Endothelial cell of umbilical vein (primary cell): ENCODE data around the gene DMBX1. TPM values are rescaled to one million over a fixed set of nuclear protein-coding genes. Genes with fewer than 3 reads are reported as not detected.

Experiments
- BruUV-seq: library from RNA; stranded (reverse); fragments of 400-500 nt; replicated peaks from 2 replicates; lab custom pipeline; 2021; lab: Mats Ljungman, UMichigan
- CTCF ChIA-PET: fragments of 300-600, 350-600 bp; sonication (Branson Sonifier 250); formaldehyde crosslinking; loops from one replicate; lab custom pipeline; 2021; ENCODE audit warnings: antibody characterized with exemption, inconsistent platforms; lab: Charles Lee
- POLR2A ChIA-PET: fragments of 300-600, 350-600 bp; sonication (Branson Sonifier 250); formaldehyde crosslinking; loops from one replicate; lab custom pipeline; 2021; ENCODE audit warnings: antibody characterized with exemption, inconsistent platforms; lab: Charles Lee
- DNase-seq: peaks from one replicate; pipeline ENCODE4 v3.0.0-alpha.2; 2011; ENCODE audit warnings: low read depth, low spot score
- FAIRE-seq: peaks from 2 replicates; lab custom pipeline; 2011; peaks lifted over from hg19 to GRCh38; lab: Jason Lieb, UNC
- H2AFZ ChIP-seq: 2 replicates; pipeline ENCODE4 v1.6.0; 2012; ENCODE audit warnings: low read depth, low read length, control low read depth, inconsistent platforms
- H3K27ac ChIP-seq: 2 replicates; pipeline ENCODE4 v1.5.1; 2011; ENCODE audit warnings: low read depth, mild to moderate bottlenecking, control low read depth, low read length, moderate library complexity; ENCODE audit not compliant: insufficient read depth
- H3K27me3 ChIP-seq, 2 experiments: 2 replicates each; pipeline versions ENCODE4 v1.6.0 to v1.6.1; 2011; ENCODE audit warnings: low read length in 2 of 2, mixed read lengths in 1 of 2; ENCODE audit not compliant: control insufficient read depth in 2 of 2, insufficient read depth in 2 of 2
- H3K36me3 ChIP-seq, 2 experiments: 2 replicates in 1 of 2; 3 replicates in 1 of 2; pipeline ENCODE4 v1.5.1; 2011; ENCODE audit warnings: low read length in 2 of 2, mild to moderate bottlenecking in 1 of 2, moderate library complexity in 1 of 2; ENCODE audit not compliant: control insufficient read depth in 2 of 2, insufficient read depth in 2 of 2; ENCODE audit errors: extremely low read depth in 1 of 2
- H3K4me1 ChIP-seq: 3 replicates; pipeline ENCODE4 v1.5.1; 2011; ENCODE audit warnings: mild to moderate bottlenecking, low read length; ENCODE audit not compliant: control insufficient read depth, insufficient read depth; ENCODE audit errors: extremely low read depth
- H3K4me2 ChIP-seq: 2 replicates; pipeline ENCODE4 v1.6.1; 2011; ENCODE audit warnings: low read length, control low read depth, mixed read lengths; ENCODE audit not compliant: insufficient read depth
- H3K4me3 ChIP-seq, 3 experiments: fragments of 200-600 bp in 1 of 3; sonication (generic), shearing (Covaris generic) in 1 of 3; replicated peaks in 1 of 3; 2 replicates each; pipeline ENCODE4 v1.5.1; 2011 to 2016; ENCODE audit warnings: control low read depth in 3 of 3, low read length in 3 of 3, mild to moderate bottlenecking in 2 of 3, inconsistent platforms in 1 of 3, low read depth in 1 of 3, moderate library complexity in 1 of 3; ENCODE audit not compliant: insufficient read depth in 1 of 3
- H3K79me2 ChIP-seq: 2 replicates; pipeline ENCODE4 v1.6.0; 2012; ENCODE audit warnings: low read length, inconsistent platforms; ENCODE audit not compliant: control insufficient read depth, insufficient read depth
- H3K9ac ChIP-seq: replicated peaks from 2 replicates; pipeline ENCODE3; 2011; ENCODE audit warnings: low read length, control low read depth; ENCODE audit not compliant: insufficient read depth; ENCODE audit errors: extremely low read depth
- H3K9me1 ChIP-seq: replicated peaks from 3 replicates; pipeline ENCODE4 v1.6.0; 2011; ENCODE audit warnings: mild to moderate bottlenecking, low read length; ENCODE audit not compliant: control insufficient read depth, insufficient read depth; ENCODE audit errors: extremely low read depth
- H3K9me3 ChIP-seq: replicated peaks from 2 replicates; pipeline ENCODE4 v1.5.1; 2012; ENCODE audit warnings: low read length, inconsistent platforms; ENCODE audit not compliant: control insufficient read depth, insufficient read depth
- H4K20me1 ChIP-seq: replicated peaks from 2 replicates; pipeline ENCODE3; 2011; ENCODE audit warnings: mild to moderate bottlenecking, low read length; ENCODE audit not compliant: control insufficient read depth, insufficient read depth; ENCODE audit errors: extremely low read depth
- EZH2 ChIP-seq: IDR thresholded peaks from 2 replicates; pipeline ENCODE4 v1.6.1; 2012; ENCODE audit warnings: borderline replicate concordance, low read depth, mild to moderate bottlenecking, moderate library complexity, low read length, inconsistent platforms; ENCODE audit not compliant: severe bottlenecking
- FOS ChIP-seq: IDR thresholded peaks from 2 replicates; pipeline ENCODE4 v1.6.1; 2011; ENCODE audit warnings: mild to moderate bottlenecking, low read length, moderate library complexity, borderline replicate concordance; ENCODE audit not compliant: insufficient read depth
- GATA2 ChIP-seq: IDR thresholded peaks from 2 replicates; pipeline ENCODE4 v1.7.0; 2011; ENCODE audit warnings: low read depth, mild to moderate bottlenecking, moderate library complexity, mixed read lengths, low read length; ENCODE audit not compliant: insufficient read length, insufficient read depth
- JUN ChIP-seq: IDR thresholded peaks from 2 replicates; pipeline ENCODE4 v1.6.1; 2011; ENCODE audit warnings: borderline replicate concordance, low read depth; ENCODE audit not compliant: insufficient read length, insufficient read depth
- MYC ChIP-seq: IDR thresholded peaks from one replicate; pipeline ENCODE4 v1.6.1; 2011; ENCODE audit warnings: mild to moderate bottlenecking, low read depth, low read length
- POLR2AphosphoS5 ChIP-seq: IDR thresholded peaks from 2 replicates; pipeline ENCODE4 v1.6.1; 2012; ENCODE audit warnings: low read depth, mild to moderate bottlenecking, control low read depth, low read length, moderate library complexity; ENCODE audit not compliant: insufficient read depth
- dilution Hi-C: fragments of 300-500 bp; cut with MboI; formaldehyde crosslinking; loops from one replicate; pipeline ENCODE4 v1.15.0; 2019; ENCODE audit warnings: low sequenced_read_pairs; ENCODE audit not compliant: extremely low pct_ligation_motif_present
- intact Hi-C: fragments of 100-400 bp; cut with micrococcal nuclease; formaldehyde crosslinking; loops from one replicate; pipeline ENCODE4 v1.10.0; 2022
- polyA plus RNA-seq, 4 experiments: library from polyadenylated mRNA; depleted of rRNA in 3 of 4; stranded (reverse) in 3 of 4; unstranded in 1 of 4; fragments of >200 nt; gene quantifications; 2 replicates each; pipeline versions ENCODE4 v1.2.1 to v1.2.3, GENCODE V29; 2011 to 2012; ENCODE audit warnings: missing spikeins in 1 of 4
- total RNA-seq: library from RNA; stranded (reverse); gene quantifications from 2 replicates; pipeline ENCODE4 v1.2.3, GENCODE V29; 2021
- TF ChIP-seq, protein P1 (sequence below): IDR thresholded peaks from 2 replicates; pipeline ENCODE4 v1.6.1; 2011; ENCODE audit not compliant: insufficient read depth, insufficient read length
- TF ChIP-seq, protein P2 (sequence below), 2 donors: IDR thresholded peaks; 1 replicate in 1 of 2; 2 replicates in 1 of 2; pipeline ENCODE4 v1.5.1; 2011; ENCODE audit warnings: low read length in 2 of 2, mild to moderate bottlenecking in 2 of 2, moderate library complexity in 2 of 2, control low read depth in 1 of 2, inconsistent platforms in 1 of 2, low read depth in 1 of 2; ENCODE audit not compliant: insufficient read depth in 1 of 2; ENCODE audit errors: extremely low read depth in 1 of 2

DMBX1 gene
- total and polyA plus RNA-seq, 2 donors (not counting 3 experiments of a cell fraction or from before 2014, with no cell fraction given) = not detected

DNA sequence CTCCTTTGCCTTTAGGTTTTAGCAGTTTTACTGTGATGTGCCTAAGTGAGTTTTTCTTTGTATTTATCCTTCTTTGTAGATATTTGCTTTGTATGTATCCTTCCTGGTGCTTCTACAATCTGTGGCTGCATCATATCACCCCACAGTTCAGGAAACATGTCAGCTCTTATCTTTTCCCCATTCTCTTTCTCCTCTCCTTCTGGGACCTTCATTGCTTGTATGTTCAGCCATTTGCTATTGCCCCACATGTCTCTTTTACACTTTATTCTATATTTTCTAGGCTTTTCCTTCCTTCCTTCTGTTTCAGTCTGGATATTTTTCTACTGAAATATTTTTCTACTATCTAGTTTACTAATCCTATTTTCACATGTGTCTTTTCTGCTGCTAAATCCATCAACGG lies 46.9 kb downstream of the DMBX1 start:
- ChIA-PET CTCF (interaction anchor here (4.9 kb wide), 1 partner anchor 89 kb away, joined by 29 read pairs; no protein-coding TSS in a partner anchor), POLR2A (no interaction called here)
- no peaks in the 10 kb centered on the region for H3K9me3 ChIP-seq
- no peaks in the 10 kb centered on the region for H3K36me3 ChIP-seq
- TF ChIP-seq FOS (no peak), POLR2AphosphoS5 (no peak), MYC (no peak), JUN (no peak), EZH2 (no peak), GATA2 (no peak)
- TF ChIP-seq, protein P1, sequence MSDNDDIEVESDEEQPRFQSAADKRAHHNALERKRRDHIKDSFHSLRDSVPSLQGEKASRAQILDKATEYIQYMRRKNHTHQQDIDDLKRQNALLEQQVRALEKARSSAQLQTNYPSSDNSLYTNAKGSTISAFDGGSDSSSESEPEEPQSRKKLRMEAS = no peak
- TF ChIP-seq, protein P2, sequence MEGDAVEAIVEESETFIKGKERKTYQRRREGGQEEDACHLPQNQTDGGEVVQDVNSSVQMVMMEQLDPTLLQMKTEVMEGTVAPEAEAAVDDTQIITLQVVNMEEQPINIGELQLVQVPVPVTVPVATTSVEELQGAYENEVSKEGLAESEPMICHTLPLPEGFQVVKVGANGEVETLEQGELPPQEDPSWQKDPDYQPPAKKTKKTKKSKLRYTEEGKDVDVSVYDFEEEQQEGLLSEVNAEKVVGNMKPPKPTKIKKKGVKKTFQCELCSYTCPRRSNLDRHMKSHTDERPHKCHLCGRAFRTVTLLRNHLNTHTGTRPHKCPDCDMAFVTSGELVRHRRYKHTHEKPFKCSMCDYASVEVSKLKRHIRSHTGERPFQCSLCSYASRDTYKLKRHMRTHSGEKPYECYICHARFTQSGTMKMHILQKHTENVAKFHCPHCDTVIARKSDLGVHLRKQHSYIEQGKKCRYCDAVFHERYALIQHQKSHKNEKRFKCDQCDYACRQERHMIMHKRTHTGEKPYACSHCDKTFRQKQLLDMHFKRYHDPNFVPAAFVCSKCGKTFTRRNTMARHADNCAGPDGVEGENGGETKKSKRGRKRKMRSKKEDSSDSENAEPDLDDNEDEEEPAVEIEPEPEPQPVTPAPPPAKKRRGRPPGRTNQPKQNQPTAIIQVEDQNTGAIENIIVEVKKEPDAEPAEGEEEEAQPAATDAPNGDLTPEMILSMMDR (IDR thresholded peaks at IDR 0.05; ENCODE audit: extremely low read depth in 1 of 2, insufficient read depth in 1 of 2, low read depth in 1 of 2, low read length in 2 of 2) = no peak
- intact Hi-C loops = no loop called here
- H2AFZ ChIP-seq = no peak overlapping the region
- H4K20me1 ChIP-seq = no peaks in the 10 kb centered on the region
- dilution Hi-C loops = no loop called here
- peaks cover 25 to 38% of the 10 kb centered on the region in 2 experiments for H3K27me3 ChIP-seq
- H3K27ac ChIP-seq = no peak overlapping the region
- FAIRE-seq (no peak), DNase-seq (no peak)
- H3K4me2 ChIP-seq = no peak overlapping the region
- H3K9ac ChIP-seq = no peak overlapping the region
- BruUV-seq = no TSS peak
- H3K9me1 ChIP-seq = no peaks in the 10 kb centered on the region
- H3K4me3 ChIP-seq = no peak overlapping the region
- peaks cover 2% of the 10 kb centered on the region for H3K4me1 ChIP-seq
- no peaks in the 10 kb centered on the region for H3K79me2 ChIP-seq
